Measurements from ENCODE around the gene FGF11.
"Not testable (repeated sequence)": the region's sequence is repeated elsewhere in the genome, so short reads cannot be mapped to it uniquely, and the experiment has no call there.

Gene FGF11

DNA sequence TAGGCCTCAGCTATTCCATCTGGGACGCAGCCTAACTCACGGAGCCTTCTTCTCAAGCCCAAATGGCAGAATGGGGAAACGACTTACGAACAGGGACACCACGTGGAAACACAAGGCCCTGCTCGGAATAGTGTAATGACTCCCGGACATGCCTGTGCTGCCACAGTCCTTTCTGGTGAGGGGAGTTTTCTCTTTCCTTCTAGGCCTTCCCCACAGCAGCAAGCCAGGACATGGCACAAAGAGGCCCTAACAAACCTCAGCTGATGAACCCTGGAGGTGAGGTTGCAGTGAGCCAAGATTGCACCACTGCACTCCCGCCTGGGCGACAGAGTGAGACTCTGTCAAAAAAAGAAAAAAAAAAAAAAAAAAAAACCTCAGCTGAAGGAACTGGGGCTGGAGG, 24.8 kb downstream of the FGF11 start:
- DNase-seq: no peak

DNA sequence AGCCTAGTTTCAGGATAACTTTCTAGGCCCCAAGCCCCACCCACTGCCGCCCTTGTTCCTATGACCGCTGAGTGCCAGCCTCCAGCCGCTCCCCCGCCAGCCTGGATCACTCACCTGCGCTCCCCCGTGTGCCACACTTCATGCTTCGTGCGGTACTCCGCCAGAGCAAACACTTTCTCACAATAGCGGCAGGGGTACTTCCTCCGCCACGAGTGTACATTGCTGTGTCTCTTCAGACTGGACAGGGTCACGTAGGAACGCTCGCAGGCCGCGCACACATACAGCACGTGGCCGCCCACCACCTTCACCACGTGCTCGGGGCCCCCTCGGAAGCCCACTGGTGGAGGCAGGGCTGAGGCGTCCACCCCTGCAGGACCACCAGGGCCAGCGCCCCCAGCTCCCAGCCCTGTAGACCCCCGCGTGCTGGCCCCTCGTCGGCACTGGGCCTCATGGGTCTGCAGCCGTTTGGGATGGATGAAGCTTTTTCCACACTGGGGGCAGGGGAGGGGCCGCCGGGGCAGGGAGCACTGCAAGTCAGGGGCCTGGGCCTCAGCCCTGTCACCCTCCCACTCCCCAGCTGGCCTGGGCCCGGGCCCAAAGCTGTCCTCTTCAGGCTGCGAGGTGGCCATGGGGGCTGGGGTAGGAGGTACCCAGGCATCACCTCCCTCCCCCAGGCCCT, 26.4 kb downstream of the FGF11 start:
- DNase-seq: no peak

GRCh38 chr17:7466318-7466638, 27.0 kb downstream of the FGF11 start:
- DNase-seq: no peak

DNA sequence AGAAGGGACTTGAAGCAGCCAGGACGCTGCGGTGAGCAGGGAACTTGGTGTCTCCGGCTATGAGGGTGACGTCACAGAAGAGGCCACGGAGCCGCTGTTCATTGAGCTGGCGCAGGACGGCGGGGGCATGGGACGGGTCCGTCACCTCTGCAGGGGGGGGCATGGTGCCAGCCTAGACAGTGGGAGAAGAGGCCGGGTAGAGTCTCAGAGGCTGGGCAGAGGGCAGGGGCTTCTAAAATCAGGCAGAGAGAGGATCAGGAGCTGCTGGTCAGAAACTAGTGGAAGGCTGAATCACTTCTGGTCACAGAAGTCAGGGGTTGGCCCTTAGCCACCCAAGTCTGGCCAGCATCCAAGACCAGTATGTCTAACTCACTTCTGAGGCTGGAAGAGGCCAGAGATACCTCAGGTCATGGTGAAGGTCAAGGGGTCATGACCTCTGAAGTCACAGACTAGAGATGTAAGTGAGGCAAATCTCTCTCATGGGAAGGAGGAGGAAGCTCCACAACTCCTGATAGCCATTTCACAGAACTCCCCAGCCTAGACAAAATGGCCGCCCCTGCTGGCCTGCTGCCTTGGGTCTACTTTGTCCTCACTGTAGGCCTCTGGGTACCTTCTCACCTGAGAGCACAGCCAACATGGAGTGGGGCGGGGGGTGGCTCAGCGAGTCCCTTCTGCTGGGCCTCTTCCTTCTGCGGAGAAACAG, 27.5 kb downstream of the FGF11 start:
- no peak for DNase-seq

GRCh38 chr17:7467498-7467897, 28.2 kb downstream of the FGF11 start:
- no peak for DNase-seq

DNA sequence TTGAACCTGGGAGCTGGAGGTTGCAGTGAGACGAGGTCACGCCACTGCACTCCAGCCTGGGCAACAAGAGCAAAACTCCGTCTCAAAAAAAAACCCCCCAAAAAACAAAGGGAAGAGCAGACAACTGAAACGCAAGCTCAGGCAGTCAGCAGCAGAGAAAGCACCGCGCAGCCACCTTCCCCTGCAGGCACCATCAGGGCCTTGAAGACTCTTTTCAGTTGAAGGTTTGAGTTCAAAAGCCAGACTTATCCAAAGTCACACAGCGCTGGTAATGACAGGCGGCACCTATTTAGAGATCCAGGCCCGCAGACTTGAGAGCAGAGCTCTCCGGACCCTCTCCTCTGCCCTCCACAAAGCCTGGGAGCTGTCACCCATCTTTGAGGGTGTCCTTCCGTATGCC, 29.0 kb downstream of the FGF11 start:
- DNase-seq: no peak

GRCh38 chr17:7468804-7469389, 29.6 kb downstream of the FGF11 start:
- DNase-seq: no peak

GRCh38 chr17:7469843-7470242, 30.5 kb downstream of the FGF11 start:
- DNase-seq: not testable (repeated sequence)

- DNase-seq: not testable (repeated sequence)
Measured at GRCh38 chr17:7470457-7470973, 31.2 kb downstream of the FGF11 start.

- DNase-seq: no peak
Measured at GRCh38 chr17:7471729-7472128, 32.4 kb downstream of the FGF11 start.

DNA sequence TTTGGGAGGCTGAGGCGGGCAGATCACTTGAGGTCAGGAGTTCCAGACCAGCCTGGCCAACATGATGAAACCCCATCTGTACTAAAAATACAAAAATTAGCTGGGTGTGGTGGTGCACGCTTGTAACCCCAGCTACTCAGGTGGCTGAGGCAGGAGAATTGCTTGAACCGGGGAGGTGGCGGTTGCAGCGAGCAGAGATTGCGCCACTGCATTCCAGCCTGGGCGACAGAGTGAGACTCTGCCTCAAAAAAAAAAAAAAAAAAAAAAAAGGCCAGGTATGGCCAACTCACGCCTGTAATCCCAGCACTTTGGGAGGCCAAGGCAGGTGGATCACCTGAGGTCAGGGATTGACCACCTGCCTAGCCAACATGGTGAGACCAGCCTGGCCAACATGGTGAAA, 35.5 kb downstream of the FGF11 start:
- DNase-seq: not testable (repeated sequence)

GRCh38 chr17:7475764-7476422, 36.6 kb downstream of the FGF11 start:
- DNase-seq: no peak

DNA sequence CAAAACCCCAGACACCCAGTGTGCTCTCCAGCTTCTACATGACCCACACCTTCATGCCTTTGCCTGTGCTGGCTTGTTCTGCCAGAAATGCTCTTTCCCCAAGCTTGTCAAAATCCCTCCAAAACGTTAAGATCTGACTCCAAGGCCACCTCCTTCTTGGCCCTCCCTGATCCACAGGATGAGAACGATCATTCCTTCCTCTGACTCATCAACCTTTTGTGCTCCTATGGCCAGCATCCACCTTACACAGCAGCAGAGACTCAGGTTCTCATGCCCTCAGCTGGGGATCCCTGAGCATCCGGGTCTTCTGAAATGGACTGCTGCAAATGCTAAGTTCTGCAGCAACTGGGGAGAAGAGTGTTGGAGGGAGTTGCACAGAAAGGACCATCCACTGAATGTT, 37.2 kb downstream of the FGF11 start:
- DNase-seq: no peak

DNA sequence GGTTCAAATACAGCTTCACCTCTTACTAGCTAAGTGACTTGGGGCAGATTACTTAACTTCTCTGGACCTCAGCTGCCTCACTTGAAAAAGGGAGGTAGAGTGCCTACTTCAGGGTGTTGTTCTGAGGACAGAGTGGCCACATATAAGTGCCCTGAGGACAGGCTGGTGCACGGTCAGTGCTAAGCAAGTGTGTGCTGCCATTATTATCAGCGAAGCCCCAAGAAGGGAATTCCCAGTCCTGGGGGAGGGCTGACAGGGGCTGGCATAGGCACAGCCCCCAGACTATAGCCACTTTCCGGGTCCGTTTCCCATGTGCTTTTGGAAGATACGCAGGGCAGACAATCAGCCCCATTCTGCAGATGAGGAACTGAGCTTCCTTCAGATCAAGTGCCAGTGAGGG, 37.6 kb downstream of the FGF11 start:
- DNase-seq: no peak

GRCh38 chr17:7477392-7478275, 38.3 kb downstream of the FGF11 start:
- peak; percentile 17 for DNase-seq

- peak; percentile 65 for DNase-seq
Measured at GRCh38 chr17:7478276-7479212, 39.2 kb downstream of the FGF11 start.

DNA sequence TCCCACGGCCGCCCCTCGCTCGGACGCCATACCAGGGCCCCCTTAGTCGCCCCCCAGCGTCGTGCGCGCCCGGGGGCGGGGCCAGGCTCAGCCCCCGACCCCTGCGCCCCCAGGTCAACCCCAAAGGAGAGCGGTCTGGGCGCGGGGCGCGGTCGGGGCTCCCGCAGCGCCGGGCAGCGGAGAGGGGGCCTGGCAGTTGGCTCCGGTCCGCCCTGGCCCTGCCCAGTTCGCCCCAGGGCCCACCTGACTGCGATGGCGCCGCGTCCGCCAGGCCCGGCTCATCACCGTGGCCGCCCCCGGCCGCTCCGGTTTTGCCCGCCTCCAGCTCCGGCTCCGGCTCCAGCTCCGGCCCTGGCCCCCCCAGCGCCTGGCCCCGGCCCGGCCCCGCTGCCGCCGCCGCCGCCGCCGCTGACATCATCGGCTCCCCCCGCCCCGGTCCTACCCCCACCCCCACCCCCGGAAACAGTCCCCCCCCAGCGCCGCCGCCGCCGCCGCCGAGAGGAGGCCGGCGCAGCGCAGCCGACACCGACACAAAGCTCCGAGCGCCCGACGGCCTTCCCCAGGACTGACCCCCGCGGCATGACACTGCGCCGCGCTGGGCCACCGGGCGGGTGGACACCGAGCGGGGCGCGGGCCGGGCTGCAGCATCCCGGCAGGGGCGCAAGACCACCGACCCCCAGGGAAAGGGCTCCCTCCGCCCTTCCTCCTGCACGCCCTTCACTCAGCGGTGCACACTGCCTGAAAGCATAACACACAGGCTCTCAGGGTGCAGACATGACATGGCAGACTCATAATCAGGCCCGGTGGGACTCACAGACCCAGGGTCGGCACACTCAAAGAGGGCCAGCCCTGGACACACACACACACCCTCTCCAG, 40.1 kb downstream of the FGF11 start, which contains the start of gene ZBTB4:
Gene ZBTB4, minus strand, starts transcription at position 419 of the 876 bp plus-strand sequence. CDS start 12,830 bp downstream, outside the sequence.
- peak; percentile 57 for DNase-seq

- no peak for DNase-seq
Measured at GRCh38 chr17:7480089-7480384, 40.7 kb downstream of the FGF11 start.

GRCh38 chr17:7481275-7481674, 42.0 kb downstream of the FGF11 start, which contains the start of gene SLC35G6:
SLC35G6 (plus strand) TSS chr17:7481446; CDS start chr17:7481517, 71 bp downstream.
- not testable (repeated sequence) for DNase-seq

All from CD4-positive, alpha-beta T cell treated with Interleukin-4 for 4 hours (primary cell).